Esophagus muscularis mucosa (tissue), 4 donors: Measurements from ENCODE around the gene MYOM3. TPM values are rescaled to one million over a fixed set of nuclear protein-coding genes. Genes with fewer than 3 reads are reported as not detected.

ENCODE experiments used
- DNase-seq: peaks from one replicate; pipeline ENCODE4 v3.0.0-alpha.2; 2017; ENCODE audit errors: extremely low spot score
- H3K27ac ChIP-seq, 4 donors: fragments of 200-600 bp; sonication (generic); replicated peaks in 1 of 4; 1 replicate in 3 of 4; 2 replicates in 1 of 4; pipeline ENCODE4 v1.5.1; 2016 to 2019; ENCODE audit warnings: mild to moderate bottlenecking in 1 of 4
- H3K27me3 ChIP-seq, 4 donors: fragments of 200-600 bp; sonication (generic); one replicate each; pipeline versions ENCODE4 v1.5.1 to v1.6.0; 2016 to 2019
- H3K36me3 ChIP-seq, 4 donors: fragments of 200-600 bp; sonication (generic); one replicate each; pipeline ENCODE4 v1.5.1; 2016 to 2019
- H3K4me1 ChIP-seq, 4 donors: fragments of 200-600 bp; sonication (generic); one replicate each; pipeline ENCODE4 v1.5.1; 2016 to 2019
- H3K4me3 ChIP-seq, 4 donors: fragments of 200-600 bp; sonication (generic); 1 replicate in 2 of 4; 2 replicates in 2 of 4; pipeline ENCODE4 v1.5.1; 2016 to 2019; ENCODE audit warnings: mild to moderate bottlenecking in 4 of 4, moderate library complexity in 1 of 4
- H3K9me3 ChIP-seq, 4 donors: fragments of 200-600 bp; sonication (generic); 1 replicate in 3 of 4; 2 replicates in 1 of 4; pipeline ENCODE4 v1.5.1; 2016 to 2019
- CTCF ChIP-seq, 3 experiments: fragments of 200-600 bp in 2 of 3; fragments of 450-650 bp in 1 of 3; sonication (generic) in 2 of 3; IDR thresholded peaks; one replicate each; pipeline ENCODE4 v1.5.1; 2017 to 2019; ENCODE audit warnings: antibody characterized with exemption in 3 of 3, mild to moderate bottlenecking in 2 of 3, moderate library complexity in 1 of 3
- EP300 ChIP-seq: sonication (generic); formaldehyde crosslinking; IDR thresholded peaks from one replicate; pipeline ENCODE4 v1.6.1; 2017; ENCODE audit warnings: antibody characterized with exemption
- POLR2A ChIP-seq: fragments of 450-650 bp; IDR thresholded peaks from one replicate; pipeline ENCODE4 v1.6.1; 2017; ENCODE audit warnings: antibody characterized with exemption, moderate library complexity, mild to moderate bottlenecking, low read depth
- POLR2AphosphoS5 ChIP-seq, 2 donors: sonication (generic); formaldehyde crosslinking; IDR thresholded peaks; one replicate each; pipeline ENCODE4 v1.6.1; 2017; ENCODE audit warnings: antibody characterized with exemption in 2 of 2
- WGBS: methylation state at CpG from one replicate; pipeline ENCODE4 v1.1.5; 2018; 5-methylcytosine and 5-hydroxymethylcytosine counted together
- intact Hi-C: fragments of 100-400 bp; cut with DNase I; formaldehyde crosslinking; loops from one replicate; pipeline ENCODE4 v1.15.1; 2023
- total RNA-seq, 4 donors: library from RNA; depleted of rRNA; stranded (reverse); fragments of >200 nt; gene quantifications; one replicate each; pipeline versions ENCODE4 v1.1.0 to v1.2.1, GENCODE V29; 2016

Gene MYOM3
- total RNA-seq, 4 donors from 2014 or later, result 0.17 to 2.5 (median 1.4) TPM

GRCh38 chr1:24096009-24096738, 15.8 kb downstream of the MYOM3 start:
- no peak for DNase-seq
- intact Hi-C loops, result no loop called here
- Histone ChIP-seq H3K27me3 (peaks cover 0 to 9% (median 0%) of the 10 kb centered on the region in 4 donors), H3K9me3 (no peaks in the 10 kb centered on the region), H3K36me3 (peaks cover 0 to 34% (median 0%) of the 10 kb centered on the region in 4 donors), H3K4me1 (peaks cover 0 to 12% (median 11%) of the 10 kb centered on the region in 4 donors), H3K4me3 (no peak overlapping the region), H3K27ac (no peak overlapping the region)
- 80% methylated on average over 7 of the region's 8 CpGs for WGBS
- TF ChIP-seq CTCF (IDR thresholded peaks at IDR 0.05), result no peak
- no peak for TF ChIP-seq POLR2AphosphoS5 (IDR thresholded peaks at IDR 0.05)
- no peak for TF ChIP-seq EP300
- no peak for TF ChIP-seq POLR2A

GRCh38 chr1:24095140-24095859, 16.6 kb downstream of the MYOM3 start:
- Histone ChIP-seq H3K27me3 (peaks cover 0 to 9% (median 0%) of the 10 kb centered on the region in 4 donors), H3K36me3 (peaks cover 0 to 43% (median 0%) of the 10 kb centered on the region in 4 donors), H3K9me3 (no peaks in the 10 kb centered on the region), H3K4me3 (no peak overlapping the region), H3K4me1 (peaks cover 0 to 12% (median 11%) of the 10 kb centered on the region in 4 donors), H3K27ac (no peak overlapping the region)
- intact Hi-C loops, result no loop called here
- no peak for DNase-seq
- WGBS, result 67% methylated on average over 14 of the region's 14 CpGs
- no peak for TF ChIP-seq POLR2AphosphoS5 (IDR thresholded peaks at IDR 0.05)
- TF ChIP-seq POLR2A, result no peak
- no peak for TF ChIP-seq CTCF (IDR thresholded peaks at IDR 0.05)

GRCh38 chr1:24094554-24094953, 17.4 kb downstream of the MYOM3 start:
- peaks cover 0 to 9% (median 0%) of the 10 kb centered on the region in 4 donors for H3K27me3 ChIP-seq
- H3K36me3 ChIP-seq, result peaks cover 0 to 50% (median 0%) of the 10 kb centered on the region in 4 donors
- 71% methylated on average over 3 of the region's 5 CpGs for WGBS
- no peak overlapping the region for H3K4me3 ChIP-seq
- H3K27ac ChIP-seq, result no peak overlapping the region
- no peak for TF ChIP-seq EP300
- no peak for TF ChIP-seq CTCF (IDR thresholded peaks at IDR 0.05)
- no peak for TF ChIP-seq POLR2A
- no peak for TF ChIP-seq POLR2AphosphoS5 (IDR thresholded peaks at IDR 0.05)
- intact Hi-C loops, result no loop called here
- DNase-seq, result no peak
- peaks cover 0 to 19% (median 15%) of the 10 kb centered on the region in 4 donors for H3K4me1 ChIP-seq
- no peaks in the 10 kb centered on the region for H3K9me3 ChIP-seq

GRCh38 chr1:24093732-24094131, 18.2 kb downstream of the MYOM3 start:
- Histone ChIP-seq H3K36me3 (peaks cover 0 to 58% (median 0%) of the 10 kb centered on the region in 4 donors), H3K27ac (no peak overlapping the region), H3K4me3 (no peak overlapping the region), H3K4me1 (peaks cover 0 to 22% (median 15%) of the 10 kb centered on the region in 4 donors), H3K9me3 (no peaks in the 10 kb centered on the region), H3K27me3 (peaks cover 0 to 9% (median 0%) of the 10 kb centered on the region in 4 donors)
- 77% methylated on average over 9 of the region's 9 CpGs for WGBS
- intact Hi-C loops, result no loop called here
- TF ChIP-seq POLR2AphosphoS5 (IDR thresholded peaks at IDR 0.05), result no peak
- no peak for TF ChIP-seq POLR2A
- no peak for TF ChIP-seq EP300
- no peak for TF ChIP-seq CTCF (IDR thresholded peaks at IDR 0.05)
- DNase-seq, result no peak
